NCI-H82 (cell line): ENCODE measurements around the gene LCE2A.

Experiments used
- DNase-seq: peaks from one replicate; lab custom pipeline; 2025; lab: John Stamatoyannopoulos, UW

Gene LCE2A

DNA sequence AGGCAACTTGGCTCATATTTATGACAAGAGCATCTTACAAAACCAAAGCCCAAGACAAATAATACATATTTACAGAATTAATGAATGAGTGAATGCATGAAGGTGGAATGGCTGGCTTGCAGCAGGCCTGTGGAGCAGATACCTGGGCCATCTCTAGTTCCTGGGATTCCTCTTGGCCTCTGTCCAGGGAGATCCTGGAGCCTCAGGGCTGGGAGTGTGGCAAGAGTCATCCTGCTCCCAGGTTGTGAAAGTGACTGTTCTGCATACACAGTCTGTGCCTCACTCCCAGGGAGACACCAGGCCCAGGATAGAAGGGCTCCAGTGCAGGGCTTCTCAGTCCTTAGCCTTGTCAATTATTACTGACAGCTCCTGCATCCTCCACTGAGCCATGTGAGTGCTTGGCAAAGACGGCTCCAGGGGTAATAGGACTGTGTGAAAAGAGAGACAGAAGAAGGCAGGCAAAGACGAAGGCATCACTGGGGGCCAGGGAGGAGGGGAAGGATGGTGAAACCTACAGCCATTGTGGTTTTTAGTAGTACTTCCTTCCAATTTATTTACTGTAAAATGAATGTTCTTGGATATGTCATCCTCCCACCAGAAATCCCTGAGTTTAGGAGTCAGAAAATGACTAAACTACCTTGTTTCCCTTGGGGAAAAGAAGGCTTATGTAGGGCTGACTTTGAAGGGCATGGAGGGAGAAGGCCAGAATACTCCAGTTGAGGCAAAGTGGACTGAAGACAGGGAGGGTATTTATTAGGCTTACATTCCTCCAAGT, 45.4 kb downstream of the LCE2A start:
- DNase-seq = no peak

DNA sequence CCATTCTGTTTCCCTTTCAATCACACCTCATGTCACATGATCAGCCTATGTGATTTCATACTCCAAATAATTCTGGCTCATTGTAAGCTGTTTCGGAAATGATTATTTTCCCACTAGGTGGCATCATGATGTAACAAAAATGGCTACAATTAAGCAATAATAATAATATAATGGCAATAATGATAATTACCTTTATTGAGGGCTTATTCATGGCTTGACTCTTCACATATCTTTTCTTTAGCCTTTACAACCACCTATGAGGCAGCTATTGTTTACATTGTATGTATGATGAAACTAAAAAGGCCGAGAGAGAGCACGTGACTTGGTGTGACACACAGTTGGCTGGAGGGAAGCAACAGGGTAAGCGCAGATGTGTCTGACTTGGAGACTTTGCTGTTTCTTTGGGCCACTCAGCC, 47.2 kb downstream of the LCE2A start:
- DNase-seq = no peak

GRCh38 chr1:152745765-152746444, 47.8 kb downstream of the LCE2A start:
- no peak for DNase-seq

DNA sequence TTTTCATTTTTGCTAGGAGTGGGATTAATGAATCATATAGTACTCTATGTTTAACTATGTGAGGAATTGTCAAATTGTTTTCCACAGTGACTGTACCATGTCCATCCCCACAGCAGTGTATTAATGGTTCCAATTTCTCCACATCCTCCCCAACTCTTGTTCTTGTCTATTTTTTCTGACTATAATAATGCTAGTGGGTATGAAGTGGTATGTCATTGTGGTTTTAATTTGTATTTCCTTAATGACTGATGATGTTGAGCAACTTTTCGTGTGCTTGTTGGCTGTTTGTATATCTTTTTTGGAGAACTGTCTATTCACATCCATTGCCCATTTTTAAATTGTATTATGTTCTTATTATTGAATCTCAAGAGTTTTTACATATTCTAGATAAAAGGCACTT, 49.7 kb downstream of the LCE2A start:
- no peak for DNase-seq
